GM18499 (cell line): ENCODE data around the gene BTBD2.
"Not testable (repeated sequence)": the region's sequence is repeated elsewhere in the genome, so short reads cannot be mapped to it uniquely, and the experiment has no call there.

Experiments
- ATAC-seq: cut with Tn5 transposase; IDR thresholded peaks from one replicate; pipeline ENCODE4 v1.9.1; 2021; ENCODE audit warnings: moderate number of reproducible peaks; ENCODE audit not compliant: insufficient read depth, unreplicated experiment

Gene BTBD2

DNA sequence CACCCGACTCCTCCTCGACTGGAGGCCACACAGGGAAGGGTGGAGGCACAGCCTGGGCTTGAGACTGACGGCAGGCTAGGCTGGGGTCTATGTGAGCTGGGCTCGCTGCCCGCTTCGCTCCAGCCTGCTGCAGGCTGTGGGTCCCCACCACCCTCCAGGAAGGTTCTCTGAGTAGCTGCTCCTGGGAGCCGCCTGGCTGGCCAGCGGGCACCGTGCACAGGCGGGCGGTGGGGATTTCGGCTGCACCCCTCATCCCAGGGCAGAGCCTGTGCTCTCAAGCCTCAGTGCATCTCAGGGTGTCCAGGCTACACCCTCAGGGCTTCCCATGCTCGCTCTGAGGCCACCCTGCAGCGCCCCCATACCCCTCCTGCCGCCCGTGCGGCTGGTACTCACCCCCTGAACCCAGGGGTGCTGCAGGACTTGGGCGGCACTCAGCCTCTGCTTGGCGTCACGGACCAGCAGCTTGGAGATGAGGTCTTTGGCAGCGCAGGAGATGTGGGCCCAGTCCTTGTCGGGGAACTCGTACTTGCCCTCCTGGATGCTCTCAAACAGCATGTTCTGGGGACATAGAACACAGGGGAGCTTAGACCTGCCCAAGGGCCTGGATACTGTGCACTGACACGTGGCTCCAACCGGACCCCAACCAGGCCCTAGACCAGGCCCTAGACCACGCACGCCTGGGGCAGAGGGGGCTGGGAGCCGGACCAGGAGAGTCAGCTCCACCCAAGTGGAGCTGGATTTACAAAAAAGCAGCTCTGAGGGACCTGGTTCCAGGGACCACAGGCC lies 25.3 kb upstream of the BTBD2 start:
- no peak for ATAC-seq

DNA sequence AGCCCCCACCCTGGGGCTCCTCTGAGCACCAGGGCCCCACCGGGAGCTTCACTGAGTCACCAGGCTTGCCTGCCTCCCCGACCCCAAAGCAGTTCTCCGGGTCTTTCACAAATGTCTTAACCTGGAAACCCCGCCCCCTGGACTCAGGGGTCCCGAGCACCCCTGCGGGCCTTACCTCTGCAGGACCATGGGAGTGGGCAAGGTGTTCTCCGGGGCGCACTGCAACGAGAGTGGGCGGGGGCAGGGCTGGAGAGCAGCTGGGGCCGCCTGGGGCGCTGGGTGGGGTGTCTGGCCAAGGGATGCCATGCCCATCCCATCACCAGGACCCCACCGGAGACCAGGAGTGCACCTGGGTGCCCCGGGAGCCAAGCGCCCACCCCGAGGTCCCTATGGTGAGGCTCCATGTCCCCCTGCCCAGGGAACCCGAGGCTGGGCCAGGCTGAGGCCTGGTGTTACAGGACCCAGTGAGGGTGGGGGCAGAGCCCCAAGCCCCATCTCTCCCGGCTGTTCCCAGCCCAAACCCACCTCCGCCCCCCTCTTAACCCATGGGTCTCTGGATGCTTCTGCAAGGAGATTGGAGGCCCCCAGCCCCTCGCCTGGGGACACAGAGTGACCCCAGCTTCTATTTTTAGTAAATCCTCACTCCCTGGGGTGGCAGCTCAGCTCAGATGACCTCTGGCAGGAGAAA lies 24.6 kb upstream of the BTBD2 start:
- no peak for ATAC-seq

DNA sequence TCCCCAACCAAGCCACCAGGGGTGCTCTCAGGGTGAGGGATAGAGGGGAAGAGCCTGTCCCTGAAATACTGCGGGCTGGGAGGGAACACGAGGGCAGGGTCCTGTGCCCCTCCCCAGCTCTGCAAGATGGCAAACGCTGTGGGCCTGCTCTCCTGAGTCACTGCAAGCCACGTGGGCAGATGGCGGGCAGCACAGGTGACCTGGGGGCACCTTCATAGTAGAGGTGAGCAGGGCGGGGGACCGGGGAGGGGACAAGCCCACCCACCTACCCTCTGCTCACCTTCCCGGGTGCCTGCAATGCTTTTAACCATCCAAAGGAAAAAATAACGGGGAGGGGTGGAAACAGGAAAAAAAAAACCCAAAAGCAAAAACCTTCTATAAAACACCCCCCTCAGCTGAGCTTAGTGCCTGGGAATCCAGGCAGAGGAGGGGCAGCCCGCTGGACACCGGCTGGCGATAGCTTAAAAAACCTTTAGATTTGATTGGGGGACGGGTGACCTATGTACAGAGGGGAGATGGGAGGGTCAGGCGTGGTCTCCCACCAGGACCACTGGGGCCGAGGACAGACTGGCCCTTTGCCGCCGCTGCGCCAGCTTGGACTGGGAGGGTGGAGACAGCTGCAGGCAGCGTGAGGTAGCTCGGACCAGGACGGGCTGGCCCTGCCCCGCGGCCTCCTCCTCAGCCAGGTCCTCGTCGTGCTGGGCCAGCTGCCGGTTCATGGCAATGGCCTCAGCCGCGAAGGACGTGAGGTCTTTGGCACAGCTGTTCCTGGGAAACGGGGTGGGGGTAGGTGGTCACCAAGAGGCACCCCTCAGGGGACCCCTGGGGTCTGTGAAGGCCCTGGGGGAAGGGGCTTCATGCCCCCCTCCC lies 23.8 kb upstream of the BTBD2 start:
- ATAC-seq: no peak

DNA sequence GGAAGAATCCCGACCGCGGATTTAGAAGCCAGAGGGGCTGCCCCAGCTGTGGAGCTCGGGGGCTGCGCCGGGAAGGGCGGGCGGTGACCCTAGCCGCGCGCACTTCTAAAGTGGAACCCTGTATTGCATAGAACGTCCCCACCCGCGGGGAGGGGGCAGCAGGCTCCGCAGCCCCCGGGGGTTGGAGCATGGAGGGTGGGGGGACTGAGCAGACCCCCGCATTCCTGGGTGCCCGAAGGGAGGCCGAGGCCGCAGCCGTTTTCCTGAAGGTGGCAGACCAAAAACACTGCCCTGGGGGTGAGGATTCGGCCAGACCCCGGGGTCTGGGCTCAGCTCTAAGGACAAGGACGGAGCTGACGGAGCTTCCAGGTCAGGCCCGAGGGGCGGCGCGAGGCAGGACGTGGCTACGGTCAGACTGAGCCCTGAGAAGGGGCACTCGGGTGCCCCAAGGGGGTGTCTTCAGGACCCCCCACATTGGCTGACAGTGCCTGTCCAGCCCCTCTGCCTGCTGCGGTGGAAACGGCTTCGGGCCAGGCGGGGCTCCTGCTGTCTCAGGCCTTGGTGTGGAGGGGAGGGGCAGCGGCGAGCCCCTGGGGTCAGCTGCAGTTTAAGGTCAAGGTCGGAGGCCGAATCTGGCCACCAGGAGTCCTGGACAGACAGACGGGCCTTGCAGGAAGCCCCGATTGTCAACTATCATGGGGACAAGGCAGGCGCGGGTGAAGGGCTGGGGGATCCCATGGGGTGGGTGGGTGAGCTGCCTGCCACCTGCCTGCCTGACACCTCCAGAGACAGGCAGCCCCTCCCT lies 23.0 kb upstream of the BTBD2 start:
- no peak for ATAC-seq

DNA sequence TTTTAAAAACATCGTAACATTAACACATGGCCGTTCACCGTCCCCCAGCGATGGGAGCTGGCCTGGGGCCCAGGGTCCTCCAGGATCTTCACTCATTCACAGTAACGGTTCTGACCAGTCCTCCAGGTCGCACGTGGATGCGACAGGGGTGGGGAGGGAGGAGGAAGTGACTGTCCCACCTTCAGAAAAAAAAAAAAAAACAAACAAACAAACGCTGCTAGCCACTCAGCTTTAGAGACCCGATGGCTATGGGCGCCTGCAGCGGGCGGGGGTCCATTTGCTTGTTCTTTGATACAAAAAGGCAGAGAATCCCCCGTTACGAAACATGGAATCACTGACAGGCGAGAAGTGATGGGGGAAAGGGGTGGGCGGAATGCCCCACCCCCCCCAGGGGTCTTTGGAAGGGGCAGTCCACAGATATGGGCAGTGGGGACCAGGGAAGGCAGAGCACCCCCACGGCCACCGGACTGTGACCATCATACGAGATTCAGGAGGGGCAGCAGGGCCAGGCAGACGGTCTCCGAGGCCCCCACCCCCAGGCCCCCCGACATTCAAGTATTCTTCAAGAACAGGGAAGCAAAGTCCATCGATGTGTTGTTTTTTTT lies 22.2 kb upstream of the BTBD2 start:
- no peak for ATAC-seq

DNA sequence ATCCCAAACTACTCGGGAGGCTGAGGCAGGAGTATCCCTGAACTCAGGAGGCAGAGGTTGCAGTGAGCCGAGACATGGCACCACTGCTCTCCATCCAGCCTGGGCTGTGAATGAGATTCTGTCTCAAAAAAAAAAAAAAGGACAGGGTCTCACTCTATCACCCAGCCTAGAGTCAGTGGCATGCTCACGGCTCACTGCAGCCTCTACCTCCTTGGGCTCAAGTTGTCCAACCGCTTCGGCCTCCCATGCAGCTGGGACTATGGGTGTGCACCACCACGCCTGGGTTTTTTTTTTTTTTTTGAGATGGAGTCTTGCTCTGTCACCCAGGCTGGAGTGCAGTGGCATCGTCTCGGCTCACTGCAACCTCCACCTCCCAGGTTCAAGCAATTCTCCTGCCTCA lies 20.9 kb upstream of the BTBD2 start:
- no peak for ATAC-seq

DNA sequence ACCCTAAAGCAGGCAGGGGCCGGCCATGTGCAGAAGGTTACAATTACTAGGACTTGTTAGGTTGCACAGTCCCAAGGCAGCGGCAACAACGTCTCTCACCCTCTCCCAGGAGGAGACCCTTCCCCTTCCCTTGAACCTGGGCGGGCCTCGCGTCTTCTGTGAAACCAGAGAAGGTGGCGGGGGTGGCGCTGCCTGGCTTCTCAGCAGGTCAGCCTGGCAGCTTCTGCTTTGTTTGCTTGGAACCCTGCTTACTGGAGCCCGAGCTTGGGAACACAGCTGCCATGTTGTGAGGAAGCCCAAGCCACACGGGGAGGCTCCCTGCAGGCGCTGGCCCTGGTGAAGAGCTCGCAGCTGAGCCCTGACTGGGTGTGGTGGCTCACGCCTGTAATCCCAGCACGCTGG lies 20.1 kb upstream of the BTBD2 start:
- no peak for ATAC-seq

DNA sequence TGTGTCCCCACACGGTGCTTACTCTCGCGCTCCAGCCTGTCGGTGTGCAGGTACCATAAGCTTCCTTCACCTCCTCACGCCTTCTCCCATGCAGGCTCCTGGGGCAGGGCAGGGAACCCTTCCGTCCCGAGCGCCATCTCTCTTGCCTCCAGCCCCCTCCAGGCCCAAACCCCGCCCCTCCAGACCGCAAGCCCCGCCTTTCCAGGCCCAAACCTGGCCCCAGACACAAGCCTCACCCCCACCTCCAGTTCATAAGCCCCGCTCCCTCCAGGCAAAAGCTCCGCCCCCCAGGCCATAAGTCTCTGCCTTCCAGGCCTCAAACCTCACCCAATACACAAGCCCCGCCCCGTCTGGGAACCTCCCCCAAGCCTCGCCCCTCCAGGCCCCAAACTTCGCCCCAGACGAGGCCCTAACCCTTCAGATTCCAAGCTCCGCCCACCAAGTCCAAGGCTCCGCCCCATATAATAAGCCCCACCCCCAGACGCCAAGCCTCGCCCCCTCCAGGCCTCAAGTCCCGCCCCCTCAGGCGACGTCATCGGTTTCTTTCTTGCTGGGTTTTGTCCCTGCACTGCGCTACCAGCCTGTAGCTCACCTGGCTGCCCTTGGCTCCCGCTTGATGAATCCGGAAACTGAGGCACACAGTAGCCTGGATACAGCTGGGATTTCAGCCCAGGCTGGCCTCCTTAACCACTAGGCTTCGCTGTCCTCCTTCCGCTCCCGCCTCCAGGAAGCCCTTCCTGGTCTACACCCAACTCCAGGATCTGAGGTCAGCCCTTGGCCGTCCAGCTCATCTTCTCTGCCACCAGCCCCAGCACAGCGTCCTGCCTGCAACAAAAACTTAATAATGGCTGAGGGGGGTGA lies 19.4 kb upstream of the BTBD2 start:
- ATAC-seq: no peak

DNA sequence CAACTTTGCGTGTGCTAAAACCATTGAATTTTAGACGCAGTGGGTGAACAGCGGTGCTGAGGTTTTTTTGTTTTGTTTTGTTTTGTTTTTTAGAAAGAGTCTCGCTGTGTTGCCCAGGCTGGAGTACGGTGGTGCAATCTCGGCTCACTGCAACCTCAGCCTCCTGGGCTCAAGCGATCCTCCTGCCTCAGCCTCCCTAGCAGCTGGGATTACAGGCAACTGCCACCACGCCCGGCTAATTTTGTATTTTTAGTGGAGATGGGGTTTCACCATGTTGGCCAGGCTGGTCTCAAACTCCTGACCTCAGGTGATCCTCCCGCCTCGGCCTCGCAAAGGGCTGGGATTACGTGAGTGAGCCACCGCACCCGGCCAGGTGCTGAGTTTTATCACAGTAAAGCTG lies 18.7 kb upstream of the BTBD2 start:
- not testable (repeated sequence) for ATAC-seq

DNA sequence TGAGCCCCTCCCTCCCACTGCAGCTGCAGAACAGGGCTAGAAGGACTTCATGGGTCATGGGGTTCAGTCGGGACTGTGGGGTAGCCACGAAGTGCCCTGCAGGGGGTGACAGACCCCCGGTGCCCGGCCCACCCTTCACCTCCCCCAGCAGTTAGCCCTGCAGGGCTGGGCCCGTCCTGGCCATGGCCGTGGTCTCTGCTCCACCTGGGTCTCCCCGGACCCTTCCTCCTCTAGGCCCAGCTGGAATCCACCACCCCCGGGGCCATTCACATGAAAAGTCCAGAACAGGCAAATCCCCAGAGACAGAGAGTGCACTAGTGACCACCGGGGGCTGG lies 18.3 kb upstream of the BTBD2 start:
- no peak for ATAC-seq

DNA sequence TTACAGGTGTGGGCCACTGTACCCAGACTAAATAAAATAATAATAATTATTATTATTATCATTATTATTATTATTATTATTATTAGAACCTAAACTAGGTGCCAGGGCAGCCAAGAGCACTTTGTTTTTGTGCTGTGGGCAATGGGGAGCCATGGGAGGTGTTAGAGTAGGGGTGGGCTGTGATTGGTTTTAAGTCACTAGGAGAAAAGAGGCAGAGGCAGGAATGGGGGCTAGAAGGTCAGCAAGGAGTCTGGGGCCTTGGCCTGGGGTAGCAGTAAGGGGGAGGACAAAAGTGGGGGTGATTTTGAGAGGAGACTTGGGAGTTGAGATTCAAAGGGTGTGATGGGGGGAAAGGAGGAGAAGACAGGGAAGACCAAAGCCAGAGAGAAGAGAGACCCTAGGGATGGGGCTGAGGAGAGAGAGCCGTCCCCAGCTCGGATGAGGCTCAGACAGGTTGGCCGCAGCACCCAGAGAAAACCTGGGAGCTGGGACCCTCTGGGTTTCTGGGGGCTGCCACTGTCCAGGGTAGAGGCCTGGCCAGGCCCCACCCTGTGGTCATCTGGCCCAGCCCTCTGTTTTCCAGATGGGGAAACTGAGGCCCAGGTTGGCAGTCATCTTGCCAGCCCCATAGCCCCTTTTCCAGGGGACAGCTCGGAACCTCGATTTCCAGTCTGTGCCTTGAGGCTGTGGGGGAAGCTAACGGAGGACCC lies 17.8 kb upstream of the BTBD2 start:
- no peak for ATAC-seq

DNA sequence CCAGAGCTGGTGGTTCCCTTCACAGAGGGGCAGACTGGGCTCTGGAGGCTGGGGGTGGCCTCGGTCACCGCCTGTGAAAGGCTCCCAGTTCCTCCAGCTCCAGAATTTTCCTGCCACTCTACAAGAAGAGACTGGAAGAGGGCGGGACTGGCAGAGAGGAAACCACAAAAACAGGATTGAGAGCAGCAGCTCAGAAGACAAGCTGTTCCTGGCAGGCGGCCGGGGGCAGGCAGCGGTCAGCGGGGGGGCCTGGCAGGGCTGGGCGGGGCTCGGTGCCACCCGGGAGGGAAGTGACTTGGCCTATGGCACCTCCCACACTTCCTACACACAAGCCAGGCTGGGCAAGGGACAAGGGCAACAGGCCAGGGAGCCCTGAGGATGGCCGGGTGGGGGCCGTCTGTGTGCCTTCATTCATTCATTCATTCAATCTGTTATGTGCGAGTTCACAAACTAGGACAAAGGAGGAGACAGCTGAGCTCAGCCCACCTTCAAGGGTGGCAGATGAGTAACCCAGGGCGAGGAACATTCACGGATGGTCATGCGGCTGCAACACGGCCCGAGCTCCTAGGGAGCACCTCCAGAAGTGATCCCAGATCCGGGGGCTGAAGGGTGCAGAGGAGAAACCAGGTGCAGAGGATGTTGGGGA lies 16.9 kb upstream of the BTBD2 start:
- no peak for ATAC-seq

DNA sequence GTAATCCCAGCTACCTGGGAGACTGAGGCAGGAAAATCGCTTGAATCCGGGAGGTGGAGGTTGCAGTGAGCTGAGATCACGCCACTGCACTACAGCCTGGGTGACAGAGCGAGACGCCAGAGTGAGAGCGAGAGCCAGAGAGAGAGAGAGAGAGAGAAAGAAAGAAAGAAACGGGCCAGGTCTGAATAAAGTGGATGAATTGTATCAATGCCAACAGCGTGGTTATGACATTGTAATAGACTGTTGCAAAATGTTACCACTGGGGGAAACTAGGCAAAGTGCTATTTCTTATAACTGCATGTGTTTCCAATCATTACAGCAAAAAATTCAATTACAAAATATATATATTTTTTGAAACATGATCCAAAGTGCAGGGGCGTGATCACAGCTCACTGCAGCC lies 11.8 kb upstream of the BTBD2 start:
- no peak for ATAC-seq

DNA sequence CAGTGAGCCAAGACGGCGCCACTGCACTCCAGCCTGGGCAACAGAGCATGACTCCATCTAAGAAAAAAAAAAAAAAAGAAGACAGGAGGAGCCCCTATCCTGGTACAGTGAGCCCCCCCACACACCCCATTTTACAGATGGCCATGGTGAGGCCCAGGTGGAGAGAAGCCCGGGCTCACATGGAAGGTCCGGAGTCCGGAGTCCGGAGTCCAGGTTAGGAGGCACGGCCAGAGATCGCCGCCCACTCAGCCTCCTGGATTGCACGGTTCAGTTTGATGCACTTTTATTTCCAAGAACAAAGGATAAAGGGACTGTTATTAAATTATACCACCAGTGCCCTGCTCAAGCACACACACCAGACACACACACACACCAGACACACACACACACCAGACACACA lies 11.3 kb upstream of the BTBD2 start:
- no peak for ATAC-seq

DNA sequence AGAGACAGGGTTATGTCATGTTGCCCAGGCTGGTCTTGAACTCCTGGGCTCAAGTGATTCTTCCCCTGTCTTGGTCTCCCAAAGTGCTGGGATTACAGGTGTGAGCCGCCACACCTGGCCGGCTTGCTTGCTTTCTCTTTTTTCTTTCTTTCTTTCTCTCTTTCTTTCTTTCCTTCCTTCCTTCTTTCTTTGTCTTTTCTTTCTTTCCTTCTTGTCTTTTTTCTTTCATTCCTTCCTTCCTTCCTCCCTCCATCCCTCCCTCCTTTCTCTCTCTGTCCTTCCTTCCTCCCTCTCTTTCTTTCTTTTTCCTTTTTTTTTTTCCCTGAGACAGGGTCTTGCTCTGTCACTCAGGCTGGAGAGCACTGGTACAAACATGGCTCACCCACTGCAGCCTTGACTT lies 6.8 kb upstream of the BTBD2 start:
- no peak for ATAC-seq

DNA sequence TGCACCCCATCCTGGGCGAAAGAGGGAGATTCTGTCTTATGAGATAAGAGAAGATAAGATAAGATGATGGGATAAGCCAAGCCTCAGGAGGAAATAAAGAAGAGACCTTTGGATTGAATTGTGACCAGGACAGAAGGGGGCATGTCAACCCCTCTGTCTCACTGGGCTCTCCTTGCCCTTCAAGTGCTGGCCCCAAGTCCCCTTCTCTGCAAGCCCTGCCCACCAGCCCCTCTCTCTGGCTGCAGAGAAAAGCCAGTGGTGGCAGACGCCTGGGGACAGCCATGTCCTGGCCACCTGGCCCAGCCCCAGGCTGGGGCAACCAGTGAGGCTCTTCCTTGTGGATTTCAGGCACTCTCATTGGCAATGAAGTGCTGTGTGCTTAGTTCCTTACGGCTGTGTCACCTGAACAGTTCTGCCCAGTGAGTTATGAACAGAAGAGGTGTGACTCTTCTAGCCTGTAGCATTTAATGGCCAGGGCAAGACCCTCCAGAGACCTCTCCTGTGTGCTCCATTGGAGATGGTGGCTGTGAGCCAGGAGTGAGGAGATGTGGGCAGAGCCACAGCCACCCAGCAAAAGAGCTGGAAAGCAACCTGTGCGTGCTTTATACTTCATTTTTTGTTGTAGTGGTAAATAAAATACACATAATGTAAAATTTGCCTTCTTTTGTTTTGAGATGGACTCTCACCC lies 6.1 kb upstream of the BTBD2 start:
- ATAC-seq: no peak

DNA sequence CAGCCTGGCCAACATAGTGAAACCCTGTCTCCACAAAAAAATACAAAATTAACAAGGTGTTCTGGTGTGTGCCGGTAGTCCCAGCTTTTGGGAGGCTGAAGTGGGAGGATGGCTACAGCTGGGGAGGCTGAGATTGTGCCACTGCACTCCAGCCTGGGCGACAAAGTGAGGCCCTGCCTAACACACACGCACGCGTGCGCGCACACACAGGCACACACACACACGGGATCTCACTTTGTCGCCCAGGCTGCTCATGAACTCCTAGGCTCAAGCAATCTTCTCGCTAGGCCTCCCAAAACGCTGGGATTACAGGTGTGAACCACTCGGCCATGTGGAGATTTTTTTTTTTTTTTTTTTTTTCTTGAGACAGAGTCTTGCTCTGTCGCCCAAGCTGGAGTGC lies 3.2 kb upstream of the BTBD2 start:
- no peak for ATAC-seq
